ENCODE data around the gene PRDM11. TPM values are rescaled to one million over a fixed set of nuclear protein-coding genes. Genes with fewer than 3 reads are reported as not detected.

Gene PRDM11
- total RNA-seq, 1 donor from 2014 or later = 13.1 TPM

DNA sequence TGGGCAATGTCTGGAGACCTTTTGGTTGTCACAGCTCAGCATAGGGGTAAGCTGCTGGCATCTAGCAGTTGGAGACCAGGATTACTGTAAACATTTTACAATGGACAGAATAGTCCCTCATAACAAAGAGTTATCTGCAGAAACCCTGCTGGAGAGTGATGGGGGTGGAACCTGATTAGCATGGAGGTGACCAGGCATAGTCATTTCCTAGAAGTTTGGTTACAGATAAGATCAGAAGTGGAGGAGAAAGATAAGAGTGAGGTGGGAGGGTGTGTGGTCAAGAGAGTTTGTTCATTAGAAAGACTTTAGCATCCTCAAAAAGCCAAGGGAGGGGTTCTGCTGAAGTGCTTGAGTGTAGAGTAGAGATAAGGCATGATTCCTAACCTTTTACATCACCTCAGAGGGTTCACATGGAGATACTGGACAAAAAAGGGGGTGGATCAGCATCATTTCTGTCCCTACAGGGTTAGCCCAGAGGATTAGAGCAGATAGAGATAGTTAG, 38.8 kb downstream of the PRDM11 start:
- TF ChIP-seq, protein P1, sequence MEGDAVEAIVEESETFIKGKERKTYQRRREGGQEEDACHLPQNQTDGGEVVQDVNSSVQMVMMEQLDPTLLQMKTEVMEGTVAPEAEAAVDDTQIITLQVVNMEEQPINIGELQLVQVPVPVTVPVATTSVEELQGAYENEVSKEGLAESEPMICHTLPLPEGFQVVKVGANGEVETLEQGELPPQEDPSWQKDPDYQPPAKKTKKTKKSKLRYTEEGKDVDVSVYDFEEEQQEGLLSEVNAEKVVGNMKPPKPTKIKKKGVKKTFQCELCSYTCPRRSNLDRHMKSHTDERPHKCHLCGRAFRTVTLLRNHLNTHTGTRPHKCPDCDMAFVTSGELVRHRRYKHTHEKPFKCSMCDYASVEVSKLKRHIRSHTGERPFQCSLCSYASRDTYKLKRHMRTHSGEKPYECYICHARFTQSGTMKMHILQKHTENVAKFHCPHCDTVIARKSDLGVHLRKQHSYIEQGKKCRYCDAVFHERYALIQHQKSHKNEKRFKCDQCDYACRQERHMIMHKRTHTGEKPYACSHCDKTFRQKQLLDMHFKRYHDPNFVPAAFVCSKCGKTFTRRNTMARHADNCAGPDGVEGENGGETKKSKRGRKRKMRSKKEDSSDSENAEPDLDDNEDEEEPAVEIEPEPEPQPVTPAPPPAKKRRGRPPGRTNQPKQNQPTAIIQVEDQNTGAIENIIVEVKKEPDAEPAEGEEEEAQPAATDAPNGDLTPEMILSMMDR (conservative IDR thresholded peaks at IDR 0.05) = no peak
- DNase-seq (ENCODE audit: low read depth, low spot score) = no peak
- Mint-ChIP-seq H3K4me1 (peaks cover 5% of the 10 kb centered on the region), H3K36me3 (ENCODE audit: low read depth) (peaks cover 17% of the 10 kb centered on the region), H3K27me3 (ENCODE audit: low read depth) (no peaks in the 10 kb centered on the region), H3K9me3 (no peaks in the 10 kb centered on the region), H3K27ac (ENCODE audit: unreplicated experiment) (no peak overlapping the region), H3K4me3 (no peak overlapping the region)

DNA sequence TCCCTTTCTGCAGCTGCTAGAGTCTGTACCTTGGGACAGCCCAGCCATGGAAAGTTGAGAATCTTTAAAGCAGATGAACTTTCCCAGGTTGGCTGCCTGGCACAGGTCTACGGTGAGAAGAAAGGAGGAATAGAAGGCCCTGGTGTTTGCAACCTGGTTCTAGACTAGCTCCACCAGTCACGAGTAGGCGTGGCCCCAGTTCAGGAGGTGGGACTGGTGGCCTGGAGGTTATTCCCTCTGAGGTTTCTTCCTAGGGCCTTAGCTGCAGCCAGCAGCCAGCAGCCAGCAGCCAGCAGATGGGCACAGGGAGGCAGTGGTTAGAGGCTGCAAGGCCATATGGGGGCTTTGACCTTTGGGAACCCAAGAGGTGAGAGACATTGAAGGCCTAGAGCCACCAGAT, 40.9 kb downstream of the PRDM11 start:
- H3K9me3 Mint-ChIP-seq = peaks cover 3% of the 10 kb centered on the region
- H3K4me1 Mint-ChIP-seq = no peaks in the 10 kb centered on the region
- H3K36me3 Mint-ChIP-seq (ENCODE audit: low read depth) = peaks cover 29% of the 10 kb centered on the region
- no peak overlapping the region for H3K27ac Mint-ChIP-seq (ENCODE audit: unreplicated experiment)
- TF ChIP-seq, protein P1 (conservative IDR thresholded peaks at IDR 0.05) = no peak
- DNase-seq (ENCODE audit: low read depth, low spot score) = no peak
- no peaks in the 10 kb centered on the region for H3K27me3 Mint-ChIP-seq (ENCODE audit: low read depth)
- H3K4me3 Mint-ChIP-seq = no peak overlapping the region

DNA sequence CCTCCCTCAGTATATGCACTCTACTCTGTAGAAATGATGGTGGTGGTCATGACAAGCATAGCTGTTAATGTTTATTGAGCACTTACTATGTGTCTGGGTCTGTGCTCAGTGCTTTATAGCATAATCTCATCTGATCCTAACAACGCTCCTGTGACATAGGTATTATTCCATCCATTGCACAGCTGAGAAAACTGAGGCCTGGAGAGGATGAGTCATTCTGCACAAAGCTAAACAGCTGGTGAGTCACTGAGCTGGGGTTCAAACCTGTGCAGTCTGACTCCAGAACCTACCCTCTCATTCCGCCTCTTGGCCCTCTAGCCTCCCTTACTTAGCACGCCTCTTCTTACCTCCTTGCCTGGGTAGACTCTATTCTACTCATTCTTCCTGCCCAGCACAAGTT, 41.7 kb downstream of the PRDM11 start:
- Mint-ChIP-seq H3K4me1 (no peaks in the 10 kb centered on the region), H3K27ac (ENCODE audit: unreplicated experiment) (no peak overlapping the region), H3K27me3 (ENCODE audit: low read depth) (no peaks in the 10 kb centered on the region), H3K36me3 (ENCODE audit: low read depth) (peaks cover 26% of the 10 kb centered on the region), H3K9me3 (peaks cover 3% of the 10 kb centered on the region), H3K4me3 (no peak overlapping the region)
- TF ChIP-seq, protein P1 (conservative IDR thresholded peaks at IDR 0.05) = no peak
- no peak for DNase-seq (ENCODE audit: low read depth, low spot score)

DNA sequence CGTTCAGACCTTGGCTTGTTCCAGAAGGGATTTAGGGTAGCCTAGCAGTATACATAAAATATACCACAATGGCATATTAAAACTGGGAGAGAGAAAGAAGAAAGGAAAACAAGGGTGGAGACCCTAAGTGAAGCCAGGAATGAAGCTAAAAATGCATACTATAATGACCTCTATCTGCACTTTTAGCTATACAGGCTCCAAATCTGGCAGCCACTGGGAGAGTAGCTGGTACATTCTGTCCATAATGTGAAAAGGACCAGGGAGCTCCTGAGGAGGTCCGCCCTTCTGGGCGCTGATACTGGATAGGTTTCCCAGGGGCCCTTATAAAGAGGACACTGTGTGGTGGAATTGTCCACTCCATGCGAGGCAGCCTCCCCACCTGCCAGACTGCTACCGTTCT, 42.8 kb downstream of the PRDM11 start:
- H3K4me1 Mint-ChIP-seq = no peaks in the 10 kb centered on the region
- H3K27ac Mint-ChIP-seq (ENCODE audit: unreplicated experiment) = no peak overlapping the region
- TF ChIP-seq, protein P1 (conservative IDR thresholded peaks at IDR 0.05) = no peak
- H3K9me3 Mint-ChIP-seq = peaks cover 3% of the 10 kb centered on the region
- DNase-seq (ENCODE audit: low read depth, low spot score) = no peak
- H3K27me3 Mint-ChIP-seq (ENCODE audit: low read depth) = no peaks in the 10 kb centered on the region
- H3K36me3 Mint-ChIP-seq (ENCODE audit: low read depth) = peaks cover 26% of the 10 kb centered on the region
- no peak overlapping the region for H3K4me3 Mint-ChIP-seq

DNA sequence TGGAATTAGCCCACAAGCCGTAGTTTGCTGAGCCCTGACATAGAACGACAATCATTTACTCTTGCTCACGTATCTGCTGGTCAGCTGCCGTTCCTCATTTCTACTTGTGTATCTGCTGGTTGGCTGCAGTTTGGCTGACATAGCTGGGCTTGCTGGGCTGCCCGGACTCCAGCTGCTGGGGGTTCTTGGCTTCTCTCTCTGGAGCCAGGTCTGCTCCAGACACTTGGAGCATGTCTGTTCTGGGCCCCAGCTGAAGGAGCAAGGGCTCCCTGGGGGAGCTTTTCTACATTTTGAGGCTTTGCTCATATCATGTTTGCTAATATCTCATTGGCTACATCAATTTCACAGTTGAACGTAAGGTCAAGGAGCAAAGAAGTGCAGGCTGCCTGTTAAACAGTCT, 47.3 kb downstream of the PRDM11 start:
- DNase-seq (ENCODE audit: low read depth, low spot score) = no peak
- TF ChIP-seq, protein P1 (conservative IDR thresholded peaks at IDR 0.05) = no peak
- Mint-ChIP-seq H3K4me3 (no peak overlapping the region), H3K27me3 (ENCODE audit: low read depth) (no peaks in the 10 kb centered on the region), H3K36me3 (ENCODE audit: low read depth) (peaks cover 17% of the 10 kb centered on the region), H3K27ac (ENCODE audit: unreplicated experiment) (no peak overlapping the region), H3K9me3 (peaks cover 3% of the 10 kb centered on the region), H3K4me1 (no peaks in the 10 kb centered on the region)

DNA sequence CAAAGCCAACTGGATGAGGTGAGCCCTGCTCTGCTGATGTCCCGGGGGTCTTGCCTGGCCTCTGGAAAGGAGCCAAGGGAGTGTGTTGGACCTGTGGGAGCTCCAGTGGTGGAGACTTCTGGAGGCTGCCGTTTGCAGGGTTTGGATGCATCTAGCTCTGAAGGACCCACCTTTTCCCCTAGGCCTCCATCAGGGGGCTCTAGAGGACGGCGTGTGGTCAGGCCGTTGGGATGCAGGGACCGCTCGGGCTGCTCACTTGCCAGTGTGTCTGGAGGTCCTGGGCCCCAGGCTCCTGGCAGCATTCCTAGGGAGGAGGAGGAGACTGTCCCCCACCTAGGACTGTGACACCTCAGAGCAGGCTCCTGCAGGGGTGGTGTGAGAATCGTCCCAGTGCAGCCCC, 58.3 kb downstream of the PRDM11 start:
- peaks cover 16% of the 10 kb centered on the region for H3K4me1 Mint-ChIP-seq
- no peak overlapping the region for H3K4me3 Mint-ChIP-seq
- no peak overlapping the region for H3K27ac Mint-ChIP-seq (ENCODE audit: unreplicated experiment)
- peaks cover 14% of the 10 kb centered on the region for H3K36me3 Mint-ChIP-seq (ENCODE audit: low read depth)
- H3K9me3 Mint-ChIP-seq = peaks cover 7% of the 10 kb centered on the region
- H3K27me3 Mint-ChIP-seq (ENCODE audit: low read depth) = no peaks in the 10 kb centered on the region
- DNase-seq (ENCODE audit: low read depth, low spot score) = no peak
- TF ChIP-seq, protein P1 (conservative IDR thresholded peaks at IDR 0.05) = no peak

Measured in neural crest cell (in vitro differentiated cells).